DND-41 (cell line): ENCODE measurements around the gene TAOK2.

ENCODE experiments used
- ATAC-seq: fragments of 200-7000 bp; cut with Tn5 transposase; 3 replicates; pipeline ENCODE4 v1.9.1; 2021; ENCODE audit warnings: low read depth; ENCODE audit not compliant: insufficient read depth
- DNase-seq: peaks from one replicate; pipeline ENCODE4 v3.0.0-alpha.2; 2020
- H2AFZ ChIP-seq: 2 replicates; pipeline ENCODE4 v1.6.0; 2012; ENCODE audit warnings: low read depth, low read length
- H3K27ac ChIP-seq: 2 replicates; pipeline ENCODE4 v1.5.1; 2012; ENCODE audit warnings: low read length, inconsistent platforms
- H3K27me3 ChIP-seq: fragments of 200-600 bp; sonication (generic); 2 replicates; pipeline ENCODE4 v1.6.0; 2012; ENCODE audit warnings: low read length, mild to moderate bottlenecking, inconsistent platforms; ENCODE audit not compliant: insufficient read depth, poor library complexity
- H3K36me3 ChIP-seq: 2 replicates; pipeline ENCODE4 v1.5.1; 2012; ENCODE audit warnings: low read length, inconsistent platforms; ENCODE audit not compliant: insufficient read depth
- H3K4me1 ChIP-seq: 2 replicates; pipeline ENCODE4 v1.5.1; 2012; ENCODE audit warnings: mild to moderate bottlenecking, low read length; ENCODE audit not compliant: insufficient read depth
- H3K4me2 ChIP-seq: 2 replicates; pipeline ENCODE4 v1.6.0; 2012; ENCODE audit warnings: mild to moderate bottlenecking, moderate library complexity, low read length, inconsistent platforms; ENCODE audit not compliant: insufficient read depth
- H3K4me3 ChIP-seq, 2 experiments: fragments of 200-600 bp in 1 of 2; shearing (Covaris generic) in 1 of 2; 2 replicates each; pipeline ENCODE4 v1.5.1; 2012 to 2016; ENCODE audit warnings: inconsistent platforms in 2 of 2, low read length in 2 of 2, mild to moderate bottlenecking in 2 of 2, low read depth in 1 of 2, moderate library complexity in 1 of 2
- H3K79me2 ChIP-seq: 2 replicates; pipeline ENCODE4 v1.6.0; 2012; ENCODE audit warnings: low read length, inconsistent platforms; ENCODE audit not compliant: insufficient read depth
- H3K9ac ChIP-seq: 2 replicates; pipeline ENCODE4 v1.6.0; 2012; ENCODE audit warnings: low read depth, mild to moderate bottlenecking, inconsistent platforms, low read length, moderate library complexity
- H3K9me3 ChIP-seq: 2 replicates; pipeline ENCODE4 v1.5.1; 2012; ENCODE audit warnings: low read length, moderate library complexity, mild to moderate bottlenecking, inconsistent platforms; ENCODE audit not compliant: insufficient read depth, severe bottlenecking
- H4K20me1 ChIP-seq: 2 replicates; pipeline ENCODE4 v1.6.0; 2012; ENCODE audit warnings: low read length; ENCODE audit not compliant: insufficient read depth
- EZH2 ChIP-seq: IDR thresholded peaks from 3 replicates; pipeline ENCODE4 v1.6.1; 2012; ENCODE audit warnings: borderline replicate concordance, low read depth, mild to moderate bottlenecking, moderate library complexity, low read length, inconsistent platforms; ENCODE audit not compliant: severe bottlenecking
- TF ChIP-seq, protein P1 (sequence below): IDR thresholded peaks from 2 replicates; pipeline ENCODE4 v1.5.1; 2012; ENCODE audit warnings: borderline replicate concordance, low read length, moderate library complexity, mild to moderate bottlenecking; ENCODE audit not compliant: poor library complexity, severe bottlenecking; ENCODE audit errors: extremely low read depth

TAOK2 gene

DNA sequence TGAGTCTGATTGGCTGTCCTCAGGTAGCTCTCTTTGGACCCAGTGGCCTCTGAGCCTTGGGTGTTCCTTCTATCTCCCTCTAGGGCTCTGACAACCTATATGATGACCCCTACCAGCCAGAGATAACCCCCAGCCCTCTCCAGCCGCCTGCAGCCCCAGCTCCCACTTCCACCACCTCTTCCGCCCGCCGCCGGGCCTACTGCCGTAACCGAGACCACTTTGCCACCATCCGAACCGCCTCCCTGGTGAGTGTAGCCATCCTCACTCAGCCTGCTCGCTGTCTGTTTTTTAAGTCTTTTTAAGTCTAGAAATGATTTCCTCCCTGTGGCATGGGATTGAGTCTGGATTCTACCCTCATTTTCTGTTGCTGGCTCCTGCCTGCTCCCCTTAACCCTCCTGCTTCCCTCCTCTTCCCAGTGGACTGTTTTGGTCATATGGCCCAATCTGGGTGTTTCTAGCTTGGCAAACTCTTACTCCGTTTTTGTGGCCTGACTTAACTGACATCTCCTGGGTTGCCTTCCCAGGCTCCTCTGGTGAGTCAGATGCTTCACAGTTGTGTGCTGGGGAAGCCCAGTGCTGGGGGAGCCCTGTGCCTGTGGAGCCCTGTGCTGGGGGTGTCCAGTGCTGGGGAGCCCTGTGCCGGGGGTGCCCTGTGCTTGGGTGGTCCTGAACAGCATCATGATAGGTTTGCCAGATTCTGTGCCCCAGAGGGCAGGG, 9.9 kb downstream of the TAOK2 start:
- ATAC-seq (no peak), DNase-seq (no peak)
- H3K4me2 ChIP-seq = no peak overlapping the region
- no peak overlapping the region for H3K4me3 ChIP-seq
- H3K4me1 ChIP-seq = no peaks in the 10 kb centered on the region
- H4K20me1 ChIP-seq = peaks cover 15% of the 10 kb centered on the region
- no peak for TF ChIP-seq EZH2
- TF ChIP-seq, protein P1, sequence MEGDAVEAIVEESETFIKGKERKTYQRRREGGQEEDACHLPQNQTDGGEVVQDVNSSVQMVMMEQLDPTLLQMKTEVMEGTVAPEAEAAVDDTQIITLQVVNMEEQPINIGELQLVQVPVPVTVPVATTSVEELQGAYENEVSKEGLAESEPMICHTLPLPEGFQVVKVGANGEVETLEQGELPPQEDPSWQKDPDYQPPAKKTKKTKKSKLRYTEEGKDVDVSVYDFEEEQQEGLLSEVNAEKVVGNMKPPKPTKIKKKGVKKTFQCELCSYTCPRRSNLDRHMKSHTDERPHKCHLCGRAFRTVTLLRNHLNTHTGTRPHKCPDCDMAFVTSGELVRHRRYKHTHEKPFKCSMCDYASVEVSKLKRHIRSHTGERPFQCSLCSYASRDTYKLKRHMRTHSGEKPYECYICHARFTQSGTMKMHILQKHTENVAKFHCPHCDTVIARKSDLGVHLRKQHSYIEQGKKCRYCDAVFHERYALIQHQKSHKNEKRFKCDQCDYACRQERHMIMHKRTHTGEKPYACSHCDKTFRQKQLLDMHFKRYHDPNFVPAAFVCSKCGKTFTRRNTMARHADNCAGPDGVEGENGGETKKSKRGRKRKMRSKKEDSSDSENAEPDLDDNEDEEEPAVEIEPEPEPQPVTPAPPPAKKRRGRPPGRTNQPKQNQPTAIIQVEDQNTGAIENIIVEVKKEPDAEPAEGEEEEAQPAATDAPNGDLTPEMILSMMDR = no peak
- H3K27ac ChIP-seq = no peak overlapping the region
- no peaks in the 10 kb centered on the region for H3K9me3 ChIP-seq
- H3K27me3 ChIP-seq = no peaks in the 10 kb centered on the region
- H3K36me3 ChIP-seq = peaks cover 96% of the 10 kb centered on the region
- H3K79me2 ChIP-seq = no peaks in the 10 kb centered on the region
- H2AFZ ChIP-seq = no peak overlapping the region
- no peak overlapping the region for H3K9ac ChIP-seq

DNA sequence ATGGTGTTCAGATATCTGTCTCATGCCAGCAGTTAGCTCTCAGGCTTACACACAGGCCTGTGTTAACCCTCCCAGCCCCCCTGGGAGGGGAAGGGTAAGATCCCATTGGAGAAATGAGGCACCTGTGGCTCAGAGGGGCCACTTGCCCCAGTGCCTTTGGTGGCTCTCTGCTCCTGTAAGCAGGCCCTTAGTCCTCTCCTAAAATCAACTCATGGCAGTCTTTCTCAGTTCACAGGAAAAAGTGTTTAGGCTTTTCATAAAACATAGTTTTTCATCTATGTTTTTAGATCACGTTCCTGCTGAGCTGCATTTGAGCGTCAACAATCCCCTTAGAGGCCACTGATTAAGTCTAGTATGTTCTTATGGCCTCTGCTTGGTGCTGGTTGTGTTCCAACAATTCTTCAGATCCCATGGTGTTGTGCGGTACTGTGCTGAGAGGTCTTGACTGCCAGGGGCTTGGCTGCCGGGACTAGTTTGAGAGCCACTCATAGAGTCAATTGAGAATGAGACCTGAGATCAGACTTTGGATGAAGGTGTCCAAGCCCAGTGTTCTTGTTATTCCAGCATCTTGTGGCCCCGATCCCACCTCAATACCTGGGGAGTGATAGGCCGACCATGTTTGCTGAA, 10.6 kb downstream of the TAOK2 start:
- H3K79me2 ChIP-seq = no peaks in the 10 kb centered on the region
- no peak for ATAC-seq
- no peak overlapping the region for H3K9ac ChIP-seq
- no peak for DNase-seq
- H4K20me1 ChIP-seq = peaks cover 15% of the 10 kb centered on the region
- H3K4me1 ChIP-seq = no peaks in the 10 kb centered on the region
- H3K27me3 ChIP-seq = no peaks in the 10 kb centered on the region
- no peak overlapping the region for H3K4me2 ChIP-seq
- TF ChIP-seq, protein P1 = no peak
- TF ChIP-seq EZH2 = no peak
- no peak overlapping the region for H3K4me3 ChIP-seq
- no peak overlapping the region for H3K27ac ChIP-seq
- H3K9me3 ChIP-seq = no peaks in the 10 kb centered on the region
- no peak overlapping the region for H2AFZ ChIP-seq
- H3K36me3 ChIP-seq = peaks cover 96% of the 10 kb centered on the region

DNA sequence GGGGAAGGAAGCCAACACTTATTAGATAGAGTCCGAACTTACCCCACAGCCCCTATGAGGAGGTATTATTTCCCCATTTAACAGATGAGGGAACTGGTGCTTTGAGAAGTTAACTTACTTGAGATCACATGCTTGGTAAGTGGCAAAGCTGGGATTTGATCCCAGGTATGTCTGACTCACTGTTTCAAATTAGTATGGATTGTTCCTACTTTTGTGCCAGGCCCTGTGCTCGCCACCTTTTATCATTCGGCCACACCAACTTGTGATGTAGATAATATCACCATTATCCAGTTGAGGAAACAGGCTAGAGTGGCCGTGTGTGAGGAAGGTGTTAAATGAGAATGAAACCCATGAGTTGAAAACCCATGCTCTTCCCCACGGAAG, 11.1 kb downstream of the TAOK2 start:
- Histone ChIP-seq H3K79me2 (no peaks in the 10 kb centered on the region), H3K9me3 (no peaks in the 10 kb centered on the region), H3K4me1 (no peaks in the 10 kb centered on the region), H3K36me3 (peaks cover 96% of the 10 kb centered on the region), H3K4me2 (no peak overlapping the region), H3K9ac (no peak overlapping the region), H3K4me3 (no peak overlapping the region), H4K20me1 (peaks cover 14% of the 10 kb centered on the region), H3K27ac (no peak overlapping the region), H2AFZ (no peak overlapping the region), H3K27me3 (no peaks in the 10 kb centered on the region)
- ATAC-seq (no peak), DNase-seq (no peak)
- TF ChIP-seq, protein P1 = no peak
- TF ChIP-seq EZH2 = no peak
